Right lobe of liver (tissue), 6 donors: ENCODE data around the gene CDYL. TPM values are rescaled to one million over a fixed set of nuclear protein-coding genes. Genes with fewer than 3 reads are reported as not detected.

Experiments used
- ATAC-seq, 4 donors: fragments of 200-7000 bp; cut with Tn5 transposase; one replicate each; pipeline ENCODE4 v1.9.1; 2020; ENCODE audit warnings: mild to moderate bottlenecking in 4 of 4, moderate library complexity in 4 of 4
- DNase-seq, 3 donors: peaks; one replicate each; pipeline ENCODE4 v3.0.0-alpha.2; 2020
- H3K27ac ChIP-seq, 3 donors: fragments of 200-600 bp; one replicate each; pipeline ENCODE4 v1.8.0; 2022
- H3K27me3 ChIP-seq, 2 donors: fragments of 200-600 bp; one replicate each; pipeline ENCODE4 v1.8.0; 2022
- H3K36me3 ChIP-seq, 4 donors: fragments of 200-600 bp; sonication (generic) in 1 of 4; one replicate each; pipeline versions ENCODE4 v1.5.1 to v1.8.0; 2017 to 2022; ENCODE audit warnings: control low read depth in 1 of 4
- H3K4me1 ChIP-seq, 4 donors: fragments of 200-600 bp; sonication (generic) in 1 of 4; one replicate each; pipeline versions ENCODE4 v1.5.1 to v1.8.0; 2017 to 2022; ENCODE audit warnings: control low read depth in 1 of 4
- H3K4me3 ChIP-seq, 3 donors: fragments of 200-600 bp; one replicate each; pipeline ENCODE4 v1.8.0; 2022
- H3K9me3 ChIP-seq, 4 donors: fragments of 200-600 bp; sonication (generic) in 1 of 4; one replicate each; pipeline versions ENCODE4 v1.5.1 to v1.8.0; 2017 to 2022; ENCODE audit warnings: control low read depth in 1 of 4
- POLR2A ChIP-seq: fragments of 450-650 bp; IDR thresholded peaks from one replicate; pipeline ENCODE4 v1.6.1; 2017; ENCODE audit warnings: antibody characterized with exemption, mild to moderate bottlenecking
- WGBS: methylation state at CpG from one replicate; pipeline ENCODE4 v1.1.6; 2018; ENCODE audit warnings: low coverage, low lambda C conversion rate; ENCODE audit not compliant: insufficient coverage; ENCODE audit errors: missing lambda C conversion rate; 5-methylcytosine and 5-hydroxymethylcytosine counted together
- intact Hi-C, 2 donors: fragments of 100-400 bp; cut with DNase I; formaldehyde crosslinking; loops; one replicate each; pipeline versions ENCODE4 v1.11.2 to v1.14.1; 2022
- total RNA-seq, 6 experiments: library from RNA; depleted of rRNA in 2 of 6; stranded (reverse); fragments of >200 nt in 2 of 6; fragmentation: NEBNext Ultra II Directional in 3 of 6; extraction: Animal tissue kit (Norgen Biotek cat#: 25700) in 3 of 6; gene quantifications; one replicate each; pipeline versions ENCODE4 v1.1.0 to v1.2.4, GENCODE V29; 2016 to 2023
- TF ChIP-seq, protein P1 (sequence below), 4 donors: fragments of 200-600 bp in 3 of 4; fragments of 450-650 bp in 1 of 4; IDR thresholded peaks; one replicate each; pipeline versions ENCODE4 v1.5.1 to v1.8.0; 2016 to 2022; ENCODE audit warnings: antibody characterized with exemption in 4 of 4, mild to moderate bottlenecking in 2 of 4
- donor health status: DM: no; HTN: yes; CAD: no.
- donor health status: DM: no; HTN: no; CAD: no.
- donor health status: DM: no; HTN: no; CAD: no.
- donor health status: DM: no; HTN: yes; CAD: no.
- donor health status: DM: no; HTN: yes; CAD: no.

The CDYL gene
- total RNA-seq, 6 experiments from 2014 or later: 5.0 to 16.1 (median 13.1) TPM

DNA sequence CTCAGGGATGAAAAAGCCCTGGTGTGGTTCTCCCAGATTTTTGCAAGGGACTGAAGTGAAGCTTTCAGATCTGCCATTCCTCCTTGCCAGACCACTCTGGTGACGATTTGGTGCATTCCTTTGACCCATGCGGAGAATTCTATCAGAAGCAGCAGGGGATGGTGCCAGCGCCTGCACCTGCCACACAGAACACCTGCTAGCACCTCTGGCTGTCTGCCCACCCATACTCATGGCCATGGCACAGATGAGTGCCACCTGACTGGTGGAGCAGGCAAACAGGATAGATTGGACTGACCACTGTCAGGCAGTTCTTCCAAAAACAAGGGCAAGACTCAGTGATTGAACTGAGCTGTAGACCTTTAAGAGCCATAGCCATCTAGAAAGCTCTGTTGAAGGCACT is 107.1 kb downstream of the CDYL start:
- no peak for ATAC-seq
- Histone ChIP-seq H3K27me3 (no peaks in the 10 kb centered on the region), H3K27ac (no peak overlapping the region), H3K36me3 (no peaks in the 10 kb centered on the region), H3K4me3 (no peak overlapping the region), H3K9me3 (no peaks in the 10 kb centered on the region), H3K4me1 (no peaks in the 10 kb centered on the region)
- DNase-seq: no peak
- 80% methylated on average over 1 of the region's 3 CpGs for WGBS
- intact Hi-C loops: no loop called here
- no peak for TF ChIP-seq POLR2A
- TF ChIP-seq, protein P1, sequence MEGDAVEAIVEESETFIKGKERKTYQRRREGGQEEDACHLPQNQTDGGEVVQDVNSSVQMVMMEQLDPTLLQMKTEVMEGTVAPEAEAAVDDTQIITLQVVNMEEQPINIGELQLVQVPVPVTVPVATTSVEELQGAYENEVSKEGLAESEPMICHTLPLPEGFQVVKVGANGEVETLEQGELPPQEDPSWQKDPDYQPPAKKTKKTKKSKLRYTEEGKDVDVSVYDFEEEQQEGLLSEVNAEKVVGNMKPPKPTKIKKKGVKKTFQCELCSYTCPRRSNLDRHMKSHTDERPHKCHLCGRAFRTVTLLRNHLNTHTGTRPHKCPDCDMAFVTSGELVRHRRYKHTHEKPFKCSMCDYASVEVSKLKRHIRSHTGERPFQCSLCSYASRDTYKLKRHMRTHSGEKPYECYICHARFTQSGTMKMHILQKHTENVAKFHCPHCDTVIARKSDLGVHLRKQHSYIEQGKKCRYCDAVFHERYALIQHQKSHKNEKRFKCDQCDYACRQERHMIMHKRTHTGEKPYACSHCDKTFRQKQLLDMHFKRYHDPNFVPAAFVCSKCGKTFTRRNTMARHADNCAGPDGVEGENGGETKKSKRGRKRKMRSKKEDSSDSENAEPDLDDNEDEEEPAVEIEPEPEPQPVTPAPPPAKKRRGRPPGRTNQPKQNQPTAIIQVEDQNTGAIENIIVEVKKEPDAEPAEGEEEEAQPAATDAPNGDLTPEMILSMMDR (IDR thresholded peaks at IDR 0.05): no peak

GRCh38 chr6:4884646-4885340 is 108.6 kb downstream of the CDYL start:
- TF ChIP-seq, protein P1 (IDR thresholded peaks at IDR 0.05): no peak
- no peak for TF ChIP-seq POLR2A
- no peaks in the 10 kb centered on the region for H3K9me3 ChIP-seq
- ATAC-seq: no peak
- no peak overlapping the region for H3K4me3 ChIP-seq
- no peaks in the 10 kb centered on the region for H3K27me3 ChIP-seq
- no peaks in the 10 kb centered on the region for H3K4me1 ChIP-seq
- intact Hi-C loops: no loop called here
- H3K36me3 ChIP-seq: no peaks in the 10 kb centered on the region
- DNase-seq: no peak
- no peak overlapping the region for H3K27ac ChIP-seq
- WGBS: 69% methylated on average over 7 of the region's 7 CpGs

GRCh38 chr6:4885341-4885933 is 109.2 kb downstream of the CDYL start:
- intact Hi-C loops: no loop called here
- no peaks in the 10 kb centered on the region for H3K36me3 ChIP-seq
- ATAC-seq (no peak), DNase-seq (no peak)
- no peaks in the 10 kb centered on the region for H3K9me3 ChIP-seq
- H3K27ac ChIP-seq: no peak overlapping the region
- TF ChIP-seq, protein P1 (IDR thresholded peaks at IDR 0.05): no peak
- TF ChIP-seq POLR2A: no peak
- 88% methylated on average over 4 of the region's 4 CpGs for WGBS
- H3K4me1 ChIP-seq: no peaks in the 10 kb centered on the region
- H3K27me3 ChIP-seq: no peaks in the 10 kb centered on the region
- H3K4me3 ChIP-seq: no peak overlapping the region

- 90% methylated on average over 2 of the region's 2 CpGs for WGBS
- TF ChIP-seq POLR2A: no peak
- TF ChIP-seq, protein P1 (IDR thresholded peaks at IDR 0.05): no peak
- H3K27ac ChIP-seq: no peak overlapping the region
- no peaks in the 10 kb centered on the region for H3K9me3 ChIP-seq
- H3K36me3 ChIP-seq: peaks cover 0 to 6% (median 0%) of the 10 kb centered on the region in 4 donors
- DNase-seq: no peak
- no peaks in the 10 kb centered on the region for H3K27me3 ChIP-seq
- H3K4me1 ChIP-seq: no peaks in the 10 kb centered on the region
- intact Hi-C loops: no loop called here
- no peak overlapping the region for H3K4me3 ChIP-seq
- ATAC-seq: no peak
Measured at GRCh38 chr6:4888841-4889240, 112.6 kb downstream of the CDYL start.
